PC-9 (cell line): Measurements from ENCODE around the gene YEATS2. TPM values are rescaled to one million over a fixed set of nuclear protein-coding genes. Genes with fewer than 3 reads are reported as not detected.

Experiments used
- BruUV-seq: library from RNA; stranded (reverse); fragments of 400-500 nt; replicated peaks from 2 replicates; lab custom pipeline; 2021; lab: Mats Ljungman, UMichigan
- CTCF ChIA-PET: fragments of 300-600 bp; sonication (Branson Sonifier 250); formaldehyde crosslinking; loops from one replicate; lab custom pipeline; 2022; ENCODE audit warnings: antibody characterized with exemption; lab: Charles Lee
- POLR2A ChIA-PET: fragments of 300-600 bp; sonication (Branson Sonifier 250); formaldehyde crosslinking; loops from one replicate; lab custom pipeline; 2022; ENCODE audit warnings: antibody characterized with exemption; ENCODE audit not compliant: unreplicated experiment; lab: Charles Lee
- DNase-seq, 2 experiments: peaks; one replicate each; pipeline versions ENCODE4 v3.0.0 to v3.0.0-alpha.2; 2015 to 2022; ENCODE audit warnings: mixed read lengths in 1 of 2
- H2AFZ ChIP-seq: fragments of 200-600 bp; sonication (generic); 2 replicates; pipeline ENCODE4 v1.8.1; 2017; ENCODE audit warnings: antibody characterized with exemption
- H3F3A ChIP-seq: fragments of 200-600 bp; sonication (generic); 2 replicates; pipeline ENCODE4 v1.8.1; 2017; ENCODE audit warnings: antibody characterized with exemption, mild to moderate bottlenecking, low read depth; ENCODE audit not compliant: insufficient read depth
- H3K27ac ChIP-seq: fragments of 200-600 bp; sonication (generic); 2 replicates; pipeline ENCODE4 v1.6.1; 2016; ENCODE audit warnings: mixed run types
- H3K27me3 ChIP-seq: fragments of 200-600 bp; sonication (generic); 2 replicates; pipeline ENCODE4 v1.6.1; 2016; ENCODE audit warnings: low read depth, mixed run types; ENCODE audit not compliant: insufficient read depth
- H3K36me3 ChIP-seq: fragments of 200-600 bp; sonication (generic); 2 replicates; pipeline ENCODE4 v1.6.1; 2016; ENCODE audit warnings: low read depth, mixed run types
- H3K4me1 ChIP-seq: fragments of 200-600 bp; sonication (generic); replicated peaks from 2 replicates; pipeline ENCODE4 v1.6.1; 2016; ENCODE audit warnings: mixed run types; ENCODE audit not compliant: insufficient read depth
- H3K4me2 ChIP-seq: fragments of 200-600 bp; sonication (generic); 2 replicates; pipeline ENCODE4 v1.6.1; 2017; ENCODE audit warnings: mixed run types
- H3K4me3 ChIP-seq: fragments of 200-600 bp; sonication (generic); 2 replicates; pipeline ENCODE4 v1.6.1; 2016; ENCODE audit warnings: mixed run types
- H3K79me2 ChIP-seq: fragments of 200-600 bp; sonication (generic); 2 replicates; pipeline ENCODE4 v1.6.1; 2017; ENCODE audit warnings: low read depth, mixed run types
- H3K9me2 ChIP-seq: fragments of 200-600 bp; sonication (generic); 2 replicates; pipeline ENCODE4 v1.8.1; 2017; ENCODE audit warnings: mild to moderate bottlenecking; ENCODE audit not compliant: insufficient read depth
- H3K9me3 ChIP-seq: fragments of 200-600 bp; sonication (generic); 2 replicates; pipeline ENCODE4 v1.8.1; 2016; ENCODE audit warnings: low read depth; ENCODE audit not compliant: insufficient read depth
- H4K20me1 ChIP-seq: fragments of 200-600 bp; sonication (generic); 2 replicates; pipeline ENCODE4 v1.8.1; 2017; ENCODE audit not compliant: insufficient read depth
- EZH2 ChIP-seq: fragments of 200-600 bp; sonication (generic); IDR thresholded peaks from 2 replicates; pipeline ENCODE4 v1.8.0; 2017; ENCODE audit warnings: antibody characterized with exemption, low read depth
- intact Hi-C: fragments of 100-400 bp; cut with micrococcal nuclease; formaldehyde crosslinking; loops from one replicate; pipeline ENCODE4 v1.10.0; 2022; ENCODE audit not compliant: unreplicated experiment
- total RNA-seq: library from RNA; stranded (reverse); gene quantifications from 2 replicates; pipeline ENCODE4 v1.2.3, GENCODE V29; 2021
- TF ChIP-seq, protein P1 (sequence below): fragments of 200-600 bp; sonication (generic); conservative IDR thresholded peaks from 2 replicates; pipeline ENCODE4 v1.6.1; 2017; ENCODE audit warnings: mixed run types, antibody characterized with exemption, mild to moderate bottlenecking, moderate library complexity

YEATS2 gene
- total RNA-seq, 1 experiment from 2014 or later: 37.2 TPM

- ChIA-PET CTCF (no interaction called here), POLR2A (no interaction called here)
- no peaks in the 10 kb centered on the region for H3F3A ChIP-seq
- no peaks in the 10 kb centered on the region for H4K20me1 ChIP-seq
- H3K4me2 ChIP-seq: no peak overlapping the region
- no peak overlapping the region for H3K4me3 ChIP-seq
- H3K9me3 ChIP-seq: no peaks in the 10 kb centered on the region
- no TSS peak for BruUV-seq
- H2AFZ ChIP-seq: no peak overlapping the region
- peaks cover 28% of the 10 kb centered on the region for H3K36me3 ChIP-seq
- intact Hi-C loops: no loop called here
- no peak for TF ChIP-seq EZH2
- TF ChIP-seq, protein P1, sequence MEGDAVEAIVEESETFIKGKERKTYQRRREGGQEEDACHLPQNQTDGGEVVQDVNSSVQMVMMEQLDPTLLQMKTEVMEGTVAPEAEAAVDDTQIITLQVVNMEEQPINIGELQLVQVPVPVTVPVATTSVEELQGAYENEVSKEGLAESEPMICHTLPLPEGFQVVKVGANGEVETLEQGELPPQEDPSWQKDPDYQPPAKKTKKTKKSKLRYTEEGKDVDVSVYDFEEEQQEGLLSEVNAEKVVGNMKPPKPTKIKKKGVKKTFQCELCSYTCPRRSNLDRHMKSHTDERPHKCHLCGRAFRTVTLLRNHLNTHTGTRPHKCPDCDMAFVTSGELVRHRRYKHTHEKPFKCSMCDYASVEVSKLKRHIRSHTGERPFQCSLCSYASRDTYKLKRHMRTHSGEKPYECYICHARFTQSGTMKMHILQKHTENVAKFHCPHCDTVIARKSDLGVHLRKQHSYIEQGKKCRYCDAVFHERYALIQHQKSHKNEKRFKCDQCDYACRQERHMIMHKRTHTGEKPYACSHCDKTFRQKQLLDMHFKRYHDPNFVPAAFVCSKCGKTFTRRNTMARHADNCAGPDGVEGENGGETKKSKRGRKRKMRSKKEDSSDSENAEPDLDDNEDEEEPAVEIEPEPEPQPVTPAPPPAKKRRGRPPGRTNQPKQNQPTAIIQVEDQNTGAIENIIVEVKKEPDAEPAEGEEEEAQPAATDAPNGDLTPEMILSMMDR: no peak
- H3K9me2 ChIP-seq: no peaks in the 10 kb centered on the region
- no peaks in the 10 kb centered on the region for H3K27me3 ChIP-seq
- no peaks in the 10 kb centered on the region for H3K79me2 ChIP-seq
- H3K4me1 ChIP-seq: no peaks in the 10 kb centered on the region
- no peak for DNase-seq
- H3K27ac ChIP-seq: no peak overlapping the region
These were observed 110.8 kb downstream of the YEATS2 start for GRCh38 chr3:183808355-183808754.

- H2AFZ ChIP-seq: no peak overlapping the region
- intact Hi-C loops: no loop called here
- no TSS peak for BruUV-seq
- DNase-seq: no peak
- H3K79me2 ChIP-seq: no peaks in the 10 kb centered on the region
- H3K9me3 ChIP-seq: no peaks in the 10 kb centered on the region
- H3K27ac ChIP-seq: no peak overlapping the region
- no peaks in the 10 kb centered on the region for H3K4me1 ChIP-seq
- TF ChIP-seq, protein P1: no peak
- no peak for TF ChIP-seq EZH2
- H3K9me2 ChIP-seq: no peaks in the 10 kb centered on the region
- no peaks in the 10 kb centered on the region for H4K20me1 ChIP-seq
- no peaks in the 10 kb centered on the region for H3K27me3 ChIP-seq
- ChIA-PET POLR2A (no interaction called here), CTCF (no interaction called here)
- H3F3A ChIP-seq: no peaks in the 10 kb centered on the region
- H3K36me3 ChIP-seq: peaks cover 26% of the 10 kb centered on the region
- H3K4me2 ChIP-seq: no peak overlapping the region
- H3K4me3 ChIP-seq: no peak overlapping the region
These were observed 111.7 kb downstream of the YEATS2 start for GRCh38 chr3:183809270-183809669.

DNA sequence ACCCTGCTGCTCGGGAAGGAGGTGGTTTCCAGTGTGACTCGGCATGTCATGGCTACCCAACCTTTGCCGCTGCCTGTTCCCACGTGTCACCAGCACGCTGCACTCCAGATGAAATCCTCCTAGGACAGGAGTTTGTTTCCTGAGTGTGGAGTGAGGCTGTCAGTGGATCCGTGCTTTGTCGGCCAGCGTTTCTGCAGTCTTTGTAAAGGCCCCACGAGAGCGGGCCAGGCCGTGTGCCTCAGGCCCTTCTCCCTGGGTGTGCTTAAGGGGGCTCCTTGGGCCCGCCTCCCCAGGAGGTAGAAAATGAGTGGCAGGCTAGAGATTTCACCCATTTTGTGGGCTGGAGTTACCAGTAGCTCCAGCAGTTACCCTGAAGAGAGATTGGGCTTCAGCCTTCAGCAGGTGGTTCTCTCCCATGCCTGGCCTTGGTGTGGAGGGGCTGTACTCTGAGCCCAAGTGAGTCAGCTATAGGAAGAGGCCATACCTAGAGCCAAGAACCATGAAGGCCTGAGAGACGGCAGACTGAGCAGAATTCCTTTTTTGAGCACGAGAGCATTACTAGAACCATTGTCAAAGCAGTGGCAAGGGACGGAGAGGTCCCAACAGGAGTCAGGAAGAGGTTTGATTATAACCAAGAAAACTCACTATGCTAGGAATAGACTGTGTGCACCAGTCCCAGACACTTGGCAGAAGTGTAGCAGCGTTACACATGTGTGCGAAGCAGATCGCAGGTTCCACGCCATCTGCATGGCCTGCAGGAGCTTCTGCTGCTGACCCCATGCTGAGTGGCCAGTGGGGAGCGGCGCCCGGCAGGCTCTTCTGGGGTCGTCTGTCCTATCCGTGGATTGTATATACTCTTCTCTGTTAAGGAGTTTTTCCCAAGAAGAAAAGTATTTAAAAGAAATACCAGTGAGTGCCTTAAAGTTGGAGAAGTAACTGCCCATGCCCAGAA is 113.3 kb downstream of the YEATS2 start:
- Histone ChIP-seq H3F3A (no peaks in the 10 kb centered on the region), H3K4me2 (no peak overlapping the region), H3K9me2 (no peaks in the 10 kb centered on the region), H3K27ac (no peak overlapping the region), H4K20me1 (no peaks in the 10 kb centered on the region), H3K36me3 (peaks cover 21% of the 10 kb centered on the region), H2AFZ (no peak overlapping the region), H3K27me3 (no peaks in the 10 kb centered on the region), H3K79me2 (no peaks in the 10 kb centered on the region), H3K4me3 (no peak overlapping the region), H3K4me1 (no peaks in the 10 kb centered on the region), H3K9me3 (no peaks in the 10 kb centered on the region)
- DNase-seq: no peak
- TF ChIP-seq EZH2: no peak
- TF ChIP-seq, protein P1: no peak
- CTCF ChIA-PET: interaction anchor here (0.6 kb wide), 1 partner anchor 24 kb away, joined by 4 read pairs; no protein-coding TSS in a partner anchor
- POLR2A ChIA-PET: no interaction called here
- intact Hi-C loops: no loop called here
- no TSS peak for BruUV-seq
